HG03060 (cell line): ENCODE data around the gene SPRYD7.
"Not testable (repeated sequence)": the region's sequence is repeated elsewhere in the genome, so short reads cannot be mapped to it uniquely, and the experiment has no call there.

Source experiments
- ATAC-seq: cut with Tn5 transposase; IDR thresholded peaks from one replicate; pipeline ENCODE4 v1.9.1; 2021; ENCODE audit warnings: low read depth, moderate number of reproducible peaks; ENCODE audit not compliant: unreplicated experiment

The SPRYD7 gene

GRCh38 chr13:49936075-49936967, at the start of gene SPRYD7:
Gene SPRYD7, minus strand, starts transcription at chr13:49936340. Its CDS starts 105 bp downstream, at chr13:49936235.
- peak; percentile 92 for ATAC-seq

GRCh38 chr13:49985129-49985528, 49.0 kb upstream of the SPRYD7 start:
- ATAC-seq: no peak

GRCh38 chr13:49980266-49980665, 44.1 kb upstream of the SPRYD7 start:
- no peak for ATAC-seq

- ATAC-seq: no peak
Observed at GRCh38 chr13:49977992-49978391, 41.9 kb upstream of the SPRYD7 start.

GRCh38 chr13:49976314-49977258, 40.4 kb upstream of the SPRYD7 start:
- peak; percentile 65 for ATAC-seq

GRCh38 chr13:49975826-49976225, 39.7 kb upstream of the SPRYD7 start:
- no peak for ATAC-seq

- no peak for ATAC-seq
Observed at GRCh38 chr13:49972709-49973108, 36.6 kb upstream of the SPRYD7 start.

- no peak for ATAC-seq
Observed at GRCh38 chr13:49967456-49967855, 31.3 kb upstream of the SPRYD7 start.

GRCh38 chr13:49958321-49958720, 22.2 kb upstream of the SPRYD7 start:
- no peak for ATAC-seq

- ATAC-seq: no peak
Observed at GRCh38 chr13:49956131-49956530, 20.0 kb upstream of the SPRYD7 start.

- no peak for ATAC-seq
Observed at GRCh38 chr13:49954674-49955455, 18.7 kb upstream of the SPRYD7 start.

GRCh38 chr13:49953560-49953959, 17.4 kb upstream of the SPRYD7 start:
- ATAC-seq: no peak

GRCh38 chr13:49951754-49952535, 15.8 kb upstream of the SPRYD7 start:
- ATAC-seq: no peak

- not testable (repeated sequence) for ATAC-seq
Observed at GRCh38 chr13:49948777-49949270, 12.7 kb upstream of the SPRYD7 start.

- ATAC-seq: no peak
Observed at GRCh38 chr13:49939321-49939720, 3.2 kb upstream of the SPRYD7 start.

GRCh38 chr13:49938921-49939320, 2.8 kb upstream of the SPRYD7 start:
- no peak for ATAC-seq

- ATAC-seq: no peak
Observed at GRCh38 chr13:49938314-49938713, 2.2 kb upstream of the SPRYD7 start.

GRCh38 chr13:49936968-49937273, 781 bp upstream of the SPRYD7 start:
- ATAC-seq: no peak

- ATAC-seq: peak; percentile 9
Observed at GRCh38 chr13:49935171-49936074, 717 bp downstream of the SPRYD7 start.
